B cell (primary cell): ENCODE measurements around the gene XYLT1. TPM values are rescaled to one million over a fixed set of nuclear protein-coding genes. Genes with fewer than 3 reads are reported as not detected.
A peak's percentile ranks its signal among the peaks of the same experiment; 100 is the strongest.

ENCODE experiments used
- ATAC-seq: fragments of 200-7000 bp; cut with Tn5 transposase; one replicate; pipeline ENCODE4 v1.10.0; 2021; ENCODE audit warnings: low read depth, mild to moderate bottlenecking, moderate number of reproducible peaks, moderate library complexity
- CTCF ChIA-PET: fragments of 350-600 bp; sonication (Branson Sonifier 250); formaldehyde crosslinking; loops from one replicate; lab custom pipeline; 2021; ENCODE audit warnings: antibody characterized with exemption, inconsistent platforms; lab: Charles Lee
- POLR2A ChIA-PET: fragments of 350-600 bp; sonication (Branson Sonifier 250); formaldehyde crosslinking; loops from one replicate; lab custom pipeline; 2021; ENCODE audit warnings: antibody characterized with exemption; lab: Charles Lee
- DNase-seq: peaks from one replicate; pipeline ENCODE4 v3.0.0; 2013
- H2AFZ ChIP-seq: 2 replicates; pipeline ENCODE4 v1.6.1; 2012; ENCODE audit warnings: mild to moderate bottlenecking, low read depth, low read length; ENCODE audit not compliant: insufficient read depth, poor library complexity, severe bottlenecking
- H3K27ac ChIP-seq, 2 donors: 1 replicate in 1 of 2; 2 replicates in 1 of 2; pipeline ENCODE4 v1.5.1; 2012 to 2013; ENCODE audit warnings: low read length in 2 of 2, mild to moderate bottlenecking in 2 of 2, moderate library complexity in 1 of 2
- H3K27me3 ChIP-seq, 4 experiments: fragments of 200-600 bp in 1 of 4; sonication (generic) in 1 of 4; replicated peaks in 1 of 4; 1 replicate in 2 of 4; 2 replicates in 2 of 4; pipeline versions ENCODE4 v1.6.1 to v1.7.0; 2013 to 2016; ENCODE audit warnings: low read length in 3 of 4, mild to moderate bottlenecking in 2 of 4, mixed read lengths in 1 of 4, moderate library complexity in 1 of 4; ENCODE audit not compliant: insufficient read depth in 4 of 4, control insufficient read depth in 3 of 4; ENCODE audit errors: control extremely low read depth in 1 of 4
- H3K36me3 ChIP-seq, 2 experiments: replicated peaks in 1 of 2; 1 replicate in 1 of 2; 2 replicates in 1 of 2; pipeline versions ENCODE4 v1.6.1 to v1.7.1; 2013; ENCODE audit warnings: low read length in 1 of 2; ENCODE audit not compliant: insufficient read depth in 2 of 2, control insufficient read depth in 1 of 2; ENCODE audit errors: control extremely low read depth in 1 of 2, extremely low read depth in 1 of 2
- H3K4me1 ChIP-seq, 2 donors: fragments of 200-600 bp in 1 of 2; sonication (generic) in 1 of 2; 1 replicate in 1 of 2; 2 replicates in 1 of 2; pipeline versions ENCODE4 v1.5.1 to v1.6.1; 2013 to 2017; ENCODE audit warnings: low read length in 2 of 2; ENCODE audit not compliant: control insufficient read depth in 2 of 2, insufficient read depth in 2 of 2
- H3K4me2 ChIP-seq: replicated peaks from 2 replicates; pipeline ENCODE3; 2012; ENCODE audit warnings: mild to moderate bottlenecking, low read depth, low read length; ENCODE audit not compliant: poor library complexity, severe bottlenecking
- H3K4me3 ChIP-seq, 5 experiments: fragments of 200-600 bp in 1 of 5; sonication (generic) in 1 of 5; 1 replicate in 3 of 5; 2 replicates in 2 of 5; pipeline versions ENCODE4 v1.5.1 to v1.7.0; 2011 to 2016; ENCODE audit warnings: low read length in 4 of 5, mild to moderate bottlenecking in 4 of 5, low read depth in 2 of 5, control low read depth in 1 of 5, moderate library complexity in 1 of 5; ENCODE audit not compliant: insufficient read depth in 1 of 5; ENCODE audit errors: control extremely low read depth in 1 of 5, extremely low read depth in 1 of 5
- H3K79me2 ChIP-seq: fragments of 200-600 bp; sonication (generic); one replicate; pipeline ENCODE4 v1.6.0; 2016; ENCODE audit warnings: low read length; ENCODE audit not compliant: control insufficient read depth, insufficient read depth
- H3K9ac ChIP-seq: fragments of 200-600 bp; sonication (generic); 2 replicates; pipeline ENCODE4 v1.6.1; 2017; ENCODE audit warnings: mild to moderate bottlenecking, low read length, moderate library complexity
- H3K9me3 ChIP-seq, 3 donors: one replicate each; pipeline versions ENCODE4 v1.6.1 to v1.7.1; 2013; ENCODE audit warnings: low read length in 2 of 3; ENCODE audit not compliant: control insufficient read depth in 2 of 3, insufficient read depth in 1 of 3; ENCODE audit errors: control extremely low read depth in 1 of 3
- H4K20me1 ChIP-seq: 2 replicates; pipeline ENCODE4 v1.6.0; 2012; ENCODE audit warnings: mild to moderate bottlenecking, low read length; ENCODE audit not compliant: insufficient read depth, control insufficient read depth, poor library complexity, severe bottlenecking
- H3K27ac Mint-ChIP-seq: one replicate; pipeline ENCODE4 v1.8.0; 2021; ENCODE audit warnings: mixed read lengths
- H3K27me3 Mint-ChIP-seq: one replicate; pipeline ENCODE4 v1.8.0; 2021; ENCODE audit warnings: mixed read lengths
- H3K4me1 Mint-ChIP-seq: one replicate; pipeline ENCODE4 v1.8.0; 2021; ENCODE audit warnings: mixed read lengths
- H3K4me3 Mint-ChIP-seq: one replicate; pipeline ENCODE4 v1.8.0; 2021; ENCODE audit warnings: mixed read lengths
- H3K9me3 Mint-ChIP-seq: one replicate; pipeline ENCODE4 v1.8.0; 2022; ENCODE audit warnings: mixed read lengths; ENCODE audit not compliant: insufficient read depth
- EZH2 ChIP-seq: IDR thresholded peaks from 2 replicates; pipeline ENCODE4 v1.6.1; 2012; ENCODE audit warnings: borderline replicate concordance, low read depth, mild to moderate bottlenecking, moderate library complexity, low read length; ENCODE audit not compliant: insufficient read depth, poor library complexity, severe bottlenecking
- WGBS: methylation state at CpG from one replicate; pipeline ENCODE4 v1.1.5; 2013; ENCODE audit warnings: missing lambda C conversion rate; ENCODE audit not compliant: insufficient coverage; 5-methylcytosine and 5-hydroxymethylcytosine counted together
- intact Hi-C: fragments of 100-400 bp; cut with micrococcal nuclease; formaldehyde crosslinking; loops from one replicate; pipeline ENCODE4 v1.10.0; 2022
- polyA plus RNA-seq: library from polyadenylated mRNA; depleted of rRNA; stranded (reverse); fragments of >200 nt; gene quantifications from 2 replicates; pipeline ENCODE4 v1.2.3, GENCODE V29; 2012
- total RNA-seq, 2 donors: library from RNA; stranded (reverse); fragments of 120-200 nt in 1 of 2; gene quantifications; 1 replicate in 1 of 2; 2 replicates in 1 of 2; pipeline versions ENCODE4 v1.2.3 to v1.2.4, GENCODE V29; 2013 to 2022
- TF ChIP-seq, protein P1 (sequence below): fragments of 200-600 bp; IDR thresholded peaks from one replicate; pipeline ENCODE4 v1.8.0; 2022; ENCODE audit warnings: antibody characterized with exemption, mild to moderate bottlenecking

Gene XYLT1
- total and polyA plus RNA-seq, 2 donors (not counting 1 experiment from before 2014, with no cell fraction given): 8.7 to 59.6 TPM

DNA sequence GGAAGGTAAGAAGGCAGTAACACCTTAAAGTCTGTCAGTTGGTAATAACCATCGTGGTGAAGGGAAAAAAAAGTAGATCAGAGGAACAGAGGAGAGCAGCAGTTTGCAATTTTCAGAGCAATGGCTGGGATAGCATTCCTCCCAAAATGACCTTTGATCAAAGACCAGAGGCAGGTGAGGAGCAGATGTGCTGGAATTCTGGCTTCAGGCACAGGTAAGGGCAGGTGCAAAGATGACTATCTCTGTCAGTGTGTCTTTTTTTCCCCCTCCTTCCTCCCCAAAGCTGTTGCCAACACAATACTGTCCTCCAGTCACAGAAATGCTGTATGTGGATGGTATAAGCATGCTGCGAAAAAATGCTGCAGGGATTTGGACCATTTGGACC lies 166.7 kb downstream of the XYLT1 start:
- Mint-ChIP-seq H3K27me3 (no peaks in the 10 kb centered on the region), H3K27ac (peak overlapping the region; percentile 12), H3K9me3 (no peaks in the 10 kb centered on the region), H3K4me1 (peaks cover 70% of the 10 kb centered on the region), H3K4me3 (no peak overlapping the region)
- Histone ChIP-seq H3K4me2 (peak overlapping the region; percentile 52), H4K20me1 (no peaks in the 10 kb centered on the region), H3K27me3 (no peaks in the 10 kb centered on the region), H3K79me2 (peaks cover 49% of the 10 kb centered on the region), H3K4me1 (peaks cover 61 to 72% of the 10 kb centered on the region in 2 donors), H3K9ac (no peak overlapping the region), H3K4me3 (no peak overlapping the region), H3K9me3 (no peaks in the 10 kb centered on the region), H2AFZ (no peak overlapping the region), H3K36me3 (no peaks in the 10 kb centered on the region), H3K27ac (no peak overlapping the region)
- DNase-seq (no peak), ATAC-seq (no peak)
- intact Hi-C loops: no loop called here
- TF ChIP-seq, protein P1, sequence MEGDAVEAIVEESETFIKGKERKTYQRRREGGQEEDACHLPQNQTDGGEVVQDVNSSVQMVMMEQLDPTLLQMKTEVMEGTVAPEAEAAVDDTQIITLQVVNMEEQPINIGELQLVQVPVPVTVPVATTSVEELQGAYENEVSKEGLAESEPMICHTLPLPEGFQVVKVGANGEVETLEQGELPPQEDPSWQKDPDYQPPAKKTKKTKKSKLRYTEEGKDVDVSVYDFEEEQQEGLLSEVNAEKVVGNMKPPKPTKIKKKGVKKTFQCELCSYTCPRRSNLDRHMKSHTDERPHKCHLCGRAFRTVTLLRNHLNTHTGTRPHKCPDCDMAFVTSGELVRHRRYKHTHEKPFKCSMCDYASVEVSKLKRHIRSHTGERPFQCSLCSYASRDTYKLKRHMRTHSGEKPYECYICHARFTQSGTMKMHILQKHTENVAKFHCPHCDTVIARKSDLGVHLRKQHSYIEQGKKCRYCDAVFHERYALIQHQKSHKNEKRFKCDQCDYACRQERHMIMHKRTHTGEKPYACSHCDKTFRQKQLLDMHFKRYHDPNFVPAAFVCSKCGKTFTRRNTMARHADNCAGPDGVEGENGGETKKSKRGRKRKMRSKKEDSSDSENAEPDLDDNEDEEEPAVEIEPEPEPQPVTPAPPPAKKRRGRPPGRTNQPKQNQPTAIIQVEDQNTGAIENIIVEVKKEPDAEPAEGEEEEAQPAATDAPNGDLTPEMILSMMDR: no peak
- TF ChIP-seq EZH2: no peak
- 90% methylated on average over 2 of the region's 2 CpGs for WGBS
- ChIA-PET POLR2A (no interaction called here), CTCF (interaction anchor here (5.8 kb wide), 1 partner anchor 25 kb away, joined by 33 read pairs; no protein-coding TSS in a partner anchor)

DNA sequence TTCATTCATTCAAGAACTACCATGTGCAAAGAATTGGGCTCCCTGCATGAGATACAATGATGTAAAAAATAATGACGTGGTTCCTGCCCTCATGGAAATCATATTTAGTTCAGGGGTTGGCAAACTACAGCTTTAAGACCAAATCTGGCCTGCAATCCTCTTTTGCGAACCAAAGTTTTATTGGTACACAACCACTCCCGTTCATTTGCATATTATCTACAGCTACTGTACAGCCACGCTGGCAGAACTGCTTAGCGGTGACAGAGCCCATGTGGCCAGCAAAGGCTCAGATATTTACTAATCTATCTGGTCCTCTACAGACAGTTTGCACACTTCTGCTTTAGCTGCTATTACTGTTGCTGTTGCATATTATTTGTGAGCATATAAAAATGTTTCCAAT lies 167.7 kb downstream of the XYLT1 start:
- TF ChIP-seq, protein P1: no peak
- no peak for TF ChIP-seq EZH2
- intact Hi-C loops: no loop called here
- CTCF ChIA-PET: interaction anchor here (0.7 to 5.8 kb wide), 14 partner anchors 10 to 178 kb away, joined by 3 to 48 read pairs (median 6); partner anchors contain the start of gene XYLT1
- Mint-ChIP-seq H3K27me3 (no peaks in the 10 kb centered on the region), H3K4me3 (peak overlapping the region; percentile 64), H3K4me1 (peaks cover 70% of the 10 kb centered on the region), H3K9me3 (no peaks in the 10 kb centered on the region), H3K27ac (peak overlapping the region; percentile 91)
- no peaks in the 10 kb centered on the region for H3K27me3 ChIP-seq
- no peak overlapping the region for H3K9ac ChIP-seq
- no peak overlapping the region for H3K4me3 ChIP-seq
- peak overlapping the region; percentile 83 to 89 for H3K27ac ChIP-seq
- no peaks in the 10 kb centered on the region for H3K9me3 ChIP-seq
- peak overlapping the region; percentile 52 for H3K4me2 ChIP-seq
- DNase-seq: peak; percentile 60
- H4K20me1 ChIP-seq: peaks cover 3% of the 10 kb centered on the region
- ATAC-seq: no peak
- H3K36me3 ChIP-seq: no peaks in the 10 kb centered on the region
- peaks cover 51% of the 10 kb centered on the region for H3K79me2 ChIP-seq
- POLR2A ChIA-PET: interaction anchor here (2.7 kb wide), 1 partner anchor 67 kb away, joined by 26 read pairs; no protein-coding TSS in a partner anchor
- 18% methylated on average over 4 of the region's 5 CpGs for WGBS
- peaks cover 62 to 73% of the 10 kb centered on the region in 2 donors for H3K4me1 ChIP-seq
- no peak overlapping the region for H2AFZ ChIP-seq
